ENCODE data around the gene CD96.

The CD96 gene

GRCh38 chr3:111690242-111690641 is 148.2 kb downstream of the CD96 start:
- DNase-seq (ENCODE audit: low read depth): peak; percentile 36
- H3K4me3 ChIP-seq (ENCODE audit: low read length): no peak overlapping the region
- no peak for TF ChIP-seq CTCF (IDR thresholded peaks at IDR 0.05; ENCODE audit: insufficient read depth, low read depth, low read length, missing control alignments)

GRCh38 chr3:111691293-111691909 is 149.4 kb downstream of the CD96 start:
- no peak overlapping the region for H3K4me3 ChIP-seq (ENCODE audit: low read length)
- peak; percentile 69 for DNase-seq (ENCODE audit: low read depth)
- TF ChIP-seq CTCF (IDR thresholded peaks at IDR 0.05; ENCODE audit: insufficient read depth, low read depth, low read length, missing control alignments): peak; percentile 59

GRCh38 chr3:111692593-111693552 is 150.9 kb downstream of the CD96 start:
- no peak for DNase-seq (ENCODE audit: low read depth)
- H3K4me3 ChIP-seq (ENCODE audit: low read length): no peak overlapping the region
- TF ChIP-seq CTCF (IDR thresholded peaks at IDR 0.05; ENCODE audit: insufficient read depth, low read depth, low read length, missing control alignments): no peak

- no peak for TF ChIP-seq CTCF (IDR thresholded peaks at IDR 0.05; ENCODE audit: insufficient read depth, low read depth, low read length, missing control alignments)
- peak; percentile 28 for DNase-seq (ENCODE audit: low read depth)
- H3K4me3 ChIP-seq (ENCODE audit: low read length): no peak overlapping the region
Measured at GRCh38 chr3:111694471-111694870, 152.5 kb downstream of the CD96 start.

- no peak for TF ChIP-seq CTCF (IDR thresholded peaks at IDR 0.05; ENCODE audit: insufficient read depth, low read depth, low read length, missing control alignments)
- H3K4me3 ChIP-seq (ENCODE audit: low read length): no peak overlapping the region
- peak; percentile 85 for DNase-seq (ENCODE audit: low read depth)
Measured at GRCh38 chr3:111695636-111696117, 153.7 kb downstream of the CD96 start.

- no peak for TF ChIP-seq CTCF (IDR thresholded peaks at IDR 0.05; ENCODE audit: insufficient read depth, low read depth, low read length, missing control alignments)
- DNase-seq (ENCODE audit: low read depth): no peak
- H3K4me3 ChIP-seq (ENCODE audit: low read length): no peak overlapping the region
Measured at GRCh38 chr3:111700054-111700453, 158.1 kb downstream of the CD96 start.

All from epithelial cell of esophagus (primary cell).